ENCODE data around the gene SORL1-AS1.
A peak's percentile ranks its signal among the peaks of the same experiment; 100 is the strongest.

Gene SORL1-AS1

GRCh38 chr11:121467471-121467870 is 14.7 kb upstream of the SORL1-AS1 start:
- Mint-ChIP-seq H3K4me1 (ENCODE audit: low read depth) (peaks cover 64% of the 10 kb centered on the region), H3K4me3 (no peak overlapping the region), H3K36me3 (ENCODE audit: low read depth) (peaks cover 26% of the 10 kb centered on the region), H3K9me3 (no peaks in the 10 kb centered on the region), H3K27ac (peak overlapping the region; percentile 17), H3K27me3 (no peaks in the 10 kb centered on the region)
- intact Hi-C loops (cut with micrococcal nuclease), result no loop called here

- Mint-ChIP-seq H3K4me1 (ENCODE audit: low read depth) (peaks cover 68% of the 10 kb centered on the region), H3K27ac (peak overlapping the region; percentile 6), H3K36me3 (ENCODE audit: low read depth) (peaks cover 18% of the 10 kb centered on the region), H3K4me3 (no peak overlapping the region), H3K9me3 (no peaks in the 10 kb centered on the region), H3K27me3 (no peaks in the 10 kb centered on the region)
- intact Hi-C loops (cut with micrococcal nuclease), result no loop called here
Observed at GRCh38 chr11:121466063-121466794, 13.5 kb upstream of the SORL1-AS1 start.

GRCh38 chr11:121465709-121466062 is 12.9 kb upstream of the SORL1-AS1 start:
- Mint-ChIP-seq H3K4me3 (no peak overlapping the region), H3K36me3 (ENCODE audit: low read depth) (peaks cover 13% of the 10 kb centered on the region), H3K9me3 (no peaks in the 10 kb centered on the region), H3K4me1 (ENCODE audit: low read depth) (peaks cover 71% of the 10 kb centered on the region), H3K27me3 (no peaks in the 10 kb centered on the region), H3K27ac (peak overlapping the region; percentile 6)
- intact Hi-C loops (cut with micrococcal nuclease), result no loop called here

- Mint-ChIP-seq H3K9me3 (no peaks in the 10 kb centered on the region), H3K4me1 (ENCODE audit: low read depth) (peaks cover 73% of the 10 kb centered on the region), H3K27me3 (no peaks in the 10 kb centered on the region), H3K27ac (no peak overlapping the region), H3K4me3 (no peak overlapping the region), H3K36me3 (ENCODE audit: low read depth) (peaks cover under 1% of the 10 kb centered on the region)
- intact Hi-C loops (cut with micrococcal nuclease), result no loop called here
Observed at GRCh38 chr11:121464352-121464946, 11.7 kb upstream of the SORL1-AS1 start.

GRCh38 chr11:121463689-121464335 is 11.0 kb upstream of the SORL1-AS1 start:
- Mint-ChIP-seq H3K27ac (no peak overlapping the region), H3K4me1 (ENCODE audit: low read depth) (peaks cover 72% of the 10 kb centered on the region), H3K4me3 (no peak overlapping the region), H3K36me3 (ENCODE audit: low read depth) (no peaks in the 10 kb centered on the region), H3K9me3 (no peaks in the 10 kb centered on the region), H3K27me3 (no peaks in the 10 kb centered on the region)
- intact Hi-C loops (cut with micrococcal nuclease), result no loop called here

- peaks cover 68% of the 10 kb centered on the region for H3K4me1 Mint-ChIP-seq (ENCODE audit: low read depth)
- H3K4me3 Mint-ChIP-seq, result no peak overlapping the region
- no peaks in the 10 kb centered on the region for H3K27me3 Mint-ChIP-seq
- H3K27ac Mint-ChIP-seq, result no peak overlapping the region
- H3K9me3 Mint-ChIP-seq, result no peaks in the 10 kb centered on the region
- intact Hi-C loops (cut with micrococcal nuclease), result no loop called here
- no peaks in the 10 kb centered on the region for H3K36me3 Mint-ChIP-seq (ENCODE audit: low read depth)
Observed at GRCh38 chr11:121461843-121462242, 9.1 kb upstream of the SORL1-AS1 start.

GRCh38 chr11:121460941-121461514 is 8.3 kb upstream of the SORL1-AS1 start:
- peaks cover 68% of the 10 kb centered on the region for H3K4me1 Mint-ChIP-seq (ENCODE audit: low read depth)
- H3K27ac Mint-ChIP-seq, result no peak overlapping the region
- intact Hi-C loops (cut with micrococcal nuclease), result no loop called here
- no peaks in the 10 kb centered on the region for H3K36me3 Mint-ChIP-seq (ENCODE audit: low read depth)
- H3K4me3 Mint-ChIP-seq, result no peak overlapping the region
- H3K27me3 Mint-ChIP-seq, result no peaks in the 10 kb centered on the region
- no peaks in the 10 kb centered on the region for H3K9me3 Mint-ChIP-seq

GRCh38 chr11:121459413-121460017 is 6.7 kb upstream of the SORL1-AS1 start:
- Mint-ChIP-seq H3K27ac (no peak overlapping the region), H3K36me3 (ENCODE audit: low read depth) (no peaks in the 10 kb centered on the region)
- intact Hi-C loops (cut with micrococcal nuclease), result loop anchor here (10.0 kb wide), 1 partner anchor 115 kb away; no protein-coding TSS in a partner anchor

GRCh38 chr11:121458551-121458950 is 5.8 kb upstream of the SORL1-AS1 start:
- H3K36me3 Mint-ChIP-seq (ENCODE audit: low read depth), result no peaks in the 10 kb centered on the region
- intact Hi-C loops (cut with micrococcal nuclease), result loop anchor here (10.0 kb wide), 1 partner anchor 116 kb away; no protein-coding TSS in a partner anchor
- H3K27ac Mint-ChIP-seq, result no peak overlapping the region
- no peaks in the 10 kb centered on the region for H3K27me3 Mint-ChIP-seq
- H3K9me3 Mint-ChIP-seq, result no peaks in the 10 kb centered on the region
- H3K4me3 Mint-ChIP-seq, result no peak overlapping the region
- H3K4me1 Mint-ChIP-seq (ENCODE audit: low read depth), result peaks cover 69% of the 10 kb centered on the region

More at GRCh38 chr11:121459413-121460017, 6.7 kb upstream of the SORL1-AS1 start:
- H3K27me3 Mint-ChIP-seq, result no peaks in the 10 kb centered on the region
- no peaks in the 10 kb centered on the region for H3K9me3 Mint-ChIP-seq
- H3K4me1 Mint-ChIP-seq (ENCODE audit: low read depth), result peaks cover 68% of the 10 kb centered on the region
- H3K4me3 Mint-ChIP-seq, result no peak overlapping the region

GRCh38 chr11:121456816-121457431 is 4.2 kb upstream of the SORL1-AS1 start:
- Mint-ChIP-seq H3K36me3 (ENCODE audit: low read depth) (peaks cover 5% of the 10 kb centered on the region), H3K27me3 (no peaks in the 10 kb centered on the region), H3K9me3 (no peaks in the 10 kb centered on the region), H3K27ac (peak overlapping the region; percentile 33), H3K4me1 (ENCODE audit: low read depth) (peaks cover 75% of the 10 kb centered on the region), H3K4me3 (no peak overlapping the region)
- intact Hi-C loops (cut with micrococcal nuclease), result loop anchor here (10.0 kb wide), 1 partner anchor 118 kb away; no protein-coding TSS in a partner anchor

GRCh38 chr11:121456151-121456550 is 3.4 kb upstream of the SORL1-AS1 start:
- Mint-ChIP-seq H3K9me3 (no peaks in the 10 kb centered on the region), H3K4me3 (no peak overlapping the region), H3K27ac (peak overlapping the region; percentile 7), H3K36me3 (ENCODE audit: low read depth) (peaks cover 5% of the 10 kb centered on the region), H3K4me1 (ENCODE audit: low read depth) (peaks cover 75% of the 10 kb centered on the region), H3K27me3 (no peaks in the 10 kb centered on the region)
- intact Hi-C loops (cut with micrococcal nuclease), result loop anchor here (10.0 kb wide), 1 partner anchor 119 kb away; no protein-coding TSS in a partner anchor

- no peaks in the 10 kb centered on the region for H3K27me3 Mint-ChIP-seq
- no peak overlapping the region for H3K4me3 Mint-ChIP-seq
- no peak overlapping the region for H3K27ac Mint-ChIP-seq
- H3K4me1 Mint-ChIP-seq (ENCODE audit: low read depth), result peaks cover 82% of the 10 kb centered on the region
- H3K9me3 Mint-ChIP-seq, result no peaks in the 10 kb centered on the region
- peaks cover 5% of the 10 kb centered on the region for H3K36me3 Mint-ChIP-seq (ENCODE audit: low read depth)
- intact Hi-C loops (cut with micrococcal nuclease), result loop anchor here (10.0 kb wide), 1 partner anchor 120 kb away; no protein-coding TSS in a partner anchor
Observed at GRCh38 chr11:121455115-121455514, 2.3 kb upstream of the SORL1-AS1 start.

- Mint-ChIP-seq H3K27ac (no peak overlapping the region), H3K27me3 (no peaks in the 10 kb centered on the region), H3K4me3 (peak overlapping the region; percentile 14), H3K36me3 (ENCODE audit: low read depth) (peaks cover 5% of the 10 kb centered on the region), H3K9me3 (no peaks in the 10 kb centered on the region), H3K4me1 (ENCODE audit: low read depth) (peaks cover 84% of the 10 kb centered on the region)
- intact Hi-C loops (cut with micrococcal nuclease), result loop anchor here (5.0 to 10.0 kb wide), 2 partner anchors 36 to 121 kb away; no protein-coding TSS in a partner anchor
Observed at GRCh38 chr11:121453589-121454299, 977 bp upstream of the SORL1-AS1 start.
